ENCODE results near the gene NELFCD. TPM values are rescaled to one million over a fixed set of nuclear protein-coding genes. Genes with fewer than 3 reads are reported as not detected.

The NELFCD gene
- total and polyA plus RNA-seq, 9 of the 15 experiments (the other 6 are each of a cell fraction or from before 2014, with no cell fraction given) = 11.7 to 163 (median 96.5) TPM

DNA sequence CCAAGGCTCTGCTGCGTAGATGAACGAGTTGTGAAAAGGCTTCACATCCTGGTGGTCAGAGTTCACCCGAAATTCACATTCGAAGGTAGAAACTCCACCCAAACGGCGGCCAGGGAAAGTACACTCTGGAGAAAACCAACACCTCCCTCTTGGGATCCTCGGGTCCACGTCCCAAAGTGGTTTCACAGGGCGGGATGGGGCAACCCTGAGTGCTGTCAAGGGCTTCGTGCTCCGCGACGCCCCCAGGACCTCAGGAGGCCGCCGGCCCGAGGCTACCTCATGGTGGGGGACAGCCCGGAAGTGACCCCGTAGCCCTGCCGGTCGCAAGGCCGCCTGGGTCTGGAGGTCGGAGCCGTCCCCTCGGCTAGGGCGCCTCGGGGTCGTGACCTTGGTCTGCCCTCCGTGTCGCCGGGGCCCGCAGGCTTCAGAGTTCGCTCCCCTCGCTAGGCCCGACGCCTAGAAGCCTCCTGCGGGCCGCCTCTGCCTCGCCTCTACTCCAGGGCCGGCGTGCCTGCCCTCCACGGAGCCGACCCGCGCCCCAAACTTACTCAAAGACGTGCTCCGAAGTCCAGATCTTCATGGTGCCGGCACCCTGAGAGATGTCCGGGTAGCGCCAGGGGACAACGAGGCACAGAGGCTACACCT, 61.2 kb downstream of the NELFCD start, which contains the start of gene PRELID3B (continued):
- TF ChIP-seq, protein P1, sequence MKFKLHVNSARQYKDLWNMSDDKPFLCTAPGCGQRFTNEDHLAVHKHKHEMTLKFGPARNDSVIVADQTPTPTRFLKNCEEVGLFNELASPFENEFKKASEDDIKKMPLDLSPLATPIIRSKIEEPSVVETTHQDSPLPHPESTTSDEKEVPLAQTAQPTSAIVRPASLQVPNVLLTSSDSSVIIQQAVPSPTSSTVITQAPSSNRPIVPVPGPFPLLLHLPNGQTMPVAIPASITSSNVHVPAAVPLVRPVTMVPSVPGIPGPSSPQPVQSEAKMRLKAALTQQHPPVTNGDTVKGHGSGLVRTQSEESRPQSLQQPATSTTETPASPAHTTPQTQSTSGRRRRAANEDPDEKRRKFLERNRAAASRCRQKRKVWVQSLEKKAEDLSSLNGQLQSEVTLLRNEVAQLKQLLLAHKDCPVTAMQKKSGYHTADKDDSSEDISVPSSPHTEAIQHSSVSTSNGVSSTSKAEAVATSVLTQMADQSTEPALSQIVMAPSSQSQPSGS (CRISPR knock-in tag; IDR thresholded peaks at IDR 0.05) = no peak
- TF ChIP-seq ZKSCAN8 (CRISPR knock-in tag; IDR thresholded peaks at IDR 0.05) = no peak
- TF ChIP-seq NCOR1 (IDR thresholded peaks at IDR 0.05) = no peak
- no peak for TF ChIP-seq MIER1 (IDR thresholded peaks at IDR 0.05; ENCODE audit: low read depth)
- TF ChIP-seq, protein P2, sequence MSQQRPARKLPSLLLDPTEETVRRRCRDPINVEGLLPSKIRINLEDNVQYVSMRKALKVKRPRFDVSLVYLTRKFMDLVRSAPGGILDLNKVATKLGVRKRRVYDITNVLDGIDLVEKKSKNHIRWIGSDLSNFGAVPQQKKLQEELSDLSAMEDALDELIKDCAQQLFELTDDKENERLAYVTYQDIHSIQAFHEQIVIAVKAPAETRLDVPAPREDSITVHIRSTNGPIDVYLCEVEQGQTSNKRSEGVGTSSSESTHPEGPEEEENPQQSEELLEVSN (IDR thresholded peaks at IDR 0.05; ENCODE audit: borderline replicate concordance in 1 of 2, extremely low read depth in 1 of 2, insufficient read depth in 1 of 2, insufficient read length in 1 of 2, low read depth in 1 of 2, low read length in 1 of 2, poor library complexity in 1 of 2, severe bottlenecking in 1 of 2) = peak; percentile 82 to 84
- TF ChIP-seq, protein P3, sequence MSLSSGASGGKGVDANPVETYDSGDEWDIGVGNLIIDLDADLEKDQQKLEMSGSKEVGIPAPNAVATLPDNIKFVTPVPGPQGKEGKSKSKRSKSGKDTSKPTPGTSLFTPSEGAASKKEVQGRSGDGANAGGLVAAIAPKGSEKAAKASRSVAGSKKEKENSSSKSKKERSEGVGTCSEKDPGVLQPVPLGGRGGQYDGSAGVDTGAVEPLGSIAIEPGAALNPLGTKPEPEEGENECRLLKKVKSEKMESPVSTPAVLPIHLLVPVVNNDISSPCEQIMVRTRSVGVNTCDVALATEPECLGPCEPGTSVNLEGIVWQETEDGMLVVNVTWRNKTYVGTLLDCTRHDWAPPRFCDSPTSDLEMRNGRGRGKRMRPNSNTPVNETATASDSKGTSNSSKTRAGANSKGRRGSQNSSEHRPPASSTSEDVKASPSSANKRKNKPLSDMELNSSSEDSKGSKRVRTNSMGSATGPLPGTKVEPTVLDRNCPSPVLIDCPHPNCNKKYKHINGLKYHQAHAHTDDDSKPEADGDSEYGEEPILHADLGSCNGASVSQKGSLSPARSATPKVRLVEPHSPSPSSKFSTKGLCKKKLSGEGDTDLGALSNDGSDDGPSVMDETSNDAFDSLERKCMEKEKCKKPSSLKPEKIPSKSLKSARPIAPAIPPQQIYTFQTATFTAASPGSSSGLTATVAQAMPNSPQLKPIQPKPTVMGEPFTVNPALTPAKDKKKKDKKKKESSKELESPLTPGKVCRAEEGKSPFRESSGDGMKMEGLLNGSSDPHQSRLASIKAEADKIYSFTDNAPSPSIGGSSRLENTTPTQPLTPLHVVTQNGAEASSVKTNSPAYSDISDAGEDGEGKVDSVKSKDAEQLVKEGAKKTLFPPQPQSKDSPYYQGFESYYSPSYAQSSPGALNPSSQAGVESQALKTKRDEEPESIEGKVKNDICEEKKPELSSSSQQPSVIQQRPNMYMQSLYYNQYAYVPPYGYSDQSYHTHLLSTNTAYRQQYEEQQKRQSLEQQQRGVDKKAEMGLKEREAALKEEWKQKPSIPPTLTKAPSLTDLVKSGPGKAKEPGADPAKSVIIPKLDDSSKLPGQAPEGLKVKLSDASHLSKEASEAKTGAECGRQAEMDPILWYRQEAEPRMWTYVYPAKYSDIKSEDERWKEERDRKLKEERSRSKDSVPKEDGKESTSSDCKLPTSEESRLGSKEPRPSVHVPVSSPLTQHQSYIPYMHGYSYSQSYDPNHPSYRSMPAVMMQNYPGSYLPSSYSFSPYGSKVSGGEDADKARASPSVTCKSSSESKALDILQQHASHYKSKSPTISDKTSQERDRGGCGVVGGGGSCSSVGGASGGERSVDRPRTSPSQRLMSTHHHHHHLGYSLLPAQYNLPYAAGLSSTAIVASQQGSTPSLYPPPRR (CRISPR knock-in tag; IDR thresholded peaks at IDR 0.05; ENCODE audit: borderline replicate concordance) = no peak
- TF ChIP-seq TBP (optimal IDR thresholded peaks at IDR 0.05; ENCODE audit: low read depth, low read length) = peak; percentile 7
- no peak for TF ChIP-seq SIRT6 (IDR thresholded peaks at IDR 0.05; ENCODE audit: low read depth, low read length)
- TF ChIP-seq PHF21A (IDR thresholded peaks at IDR 0.05; ENCODE audit: borderline replicate concordance, low read depth) = peak; percentile 26; the same call in 1 of the 2 replicates
- no peak for TF ChIP-seq ZNF175 (CRISPR knock-in tag; IDR thresholded peaks at IDR 0.05; ENCODE audit: low read depth)
- TF ChIP-seq ILK (tag; IDR thresholded peaks at IDR 0.05; ENCODE audit: borderline replicate concordance, low read depth) = no peak
- TF ChIP-seq, protein P4, sequence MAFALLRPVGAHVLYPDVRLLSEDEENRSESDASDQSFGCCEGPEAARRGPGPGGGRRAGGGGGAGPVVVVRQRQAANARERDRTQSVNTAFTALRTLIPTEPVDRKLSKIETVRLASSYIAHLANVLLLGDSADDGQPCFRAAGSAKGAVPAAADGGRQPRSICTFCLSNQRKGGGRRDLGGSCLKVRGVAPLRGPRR (CRISPR knock-in tag; IDR thresholded peaks at IDR 0.05) = no peak
- no peak for TF ChIP-seq ZNF436 (CRISPR knock-in tag; IDR thresholded peaks at IDR 0.05)
- TF ChIP-seq ZNF384 (IDR thresholded peaks at IDR 0.05; ENCODE audit: low read depth, low read length) = no peak
- TF ChIP-seq SRSF1 (IDR thresholded peaks at IDR 0.05; ENCODE audit: low read depth, low read length) = no peak
- TF ChIP-seq, protein P5, sequence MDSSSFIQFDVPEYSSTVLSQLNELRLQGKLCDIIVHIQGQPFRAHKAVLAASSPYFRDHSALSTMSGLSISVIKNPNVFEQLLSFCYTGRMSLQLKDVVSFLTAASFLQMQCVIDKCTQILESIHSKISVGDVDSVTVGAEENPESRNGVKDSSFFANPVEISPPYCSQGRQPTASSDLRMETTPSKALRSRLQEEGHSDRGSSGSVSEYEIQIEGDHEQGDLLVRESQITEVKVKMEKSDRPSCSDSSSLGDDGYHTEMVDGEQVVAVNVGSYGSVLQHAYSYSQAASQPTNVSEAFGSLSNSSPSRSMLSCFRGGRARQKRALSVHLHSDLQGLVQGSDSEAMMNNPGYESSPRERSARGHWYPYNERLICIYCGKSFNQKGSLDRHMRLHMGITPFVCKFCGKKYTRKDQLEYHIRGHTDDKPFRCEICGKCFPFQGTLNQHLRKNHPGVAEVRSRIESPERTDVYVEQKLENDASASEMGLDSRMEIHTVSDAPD (CRISPR knock-in tag; IDR thresholded peaks at IDR 0.05) = no peak
- TF ChIP-seq ZSCAN32 (CRISPR knock-in tag; IDR thresholded peaks at IDR 0.05) = no peak
- TF ChIP-seq NFRKB (IDR thresholded peaks at IDR 0.05; ENCODE audit: low read depth) = 0 out of 2 replicates have a peak, but pooled peaks have one; percentile 46
